Testis (tissue), 2 donors: ENCODE data around the gene SLC16A12.

ENCODE experiments used
- CTCF ChIP-seq, 3 experiments: fragments of 450-650 bp in 2 of 3; fragments of 200-600 bp in 1 of 3; sonication (generic) in 1 of 3; IDR thresholded peaks; one replicate each; pipeline ENCODE4 v1.5.1; 2016 to 2019; ENCODE audit warnings: antibody characterized with exemption in 3 of 3, mild to moderate bottlenecking in 2 of 3, moderate library complexity in 1 of 3
- POLR2A ChIP-seq: fragments of 450-650 bp; IDR thresholded peaks from one replicate; pipeline ENCODE4 v1.6.1; 2017; ENCODE audit warnings: antibody characterized with exemption, mild to moderate bottlenecking, moderate library complexity

- TF ChIP-seq POLR2A (no peak), CTCF (IDR thresholded peaks at IDR 0.05) (no peak)
Measured at GRCh38 chr10:89566095-89566950, 30.9 kb upstream of the SLC16A12 start.
